Panc1 (cell line): ENCODE results near the gene ATG14. TPM values are rescaled to one million over a fixed set of nuclear protein-coding genes. Genes with fewer than 3 reads are reported as not detected.

ENCODE experiments used
- ATAC-seq: fragments of 200-7000 bp; cut with Tn5 transposase; 2 replicates; pipeline ENCODE4 v1.9.1; 2020; ENCODE audit warnings: mild to moderate bottlenecking, moderate library complexity
- BruUV-seq: library from RNA; stranded (reverse); fragments of 400-500 nt; replicated peaks from 2 replicates; lab custom pipeline; 2021; lab: Mats Ljungman, UMichigan
- CTCF ChIA-PET: fragments of 300-600 bp; sonication (Branson Sonifier 250); formaldehyde crosslinking; loops from one replicate; lab custom pipeline; 2022; ENCODE audit warnings: antibody characterized with exemption; lab: Charles Lee
- POLR2A ChIA-PET: fragments of 300-600 bp; sonication (Branson Sonifier 250); formaldehyde crosslinking; loops from one replicate; lab custom pipeline; 2022; ENCODE audit warnings: antibody characterized with exemption; lab: Charles Lee
- DNase-seq: peaks from one replicate; pipeline ENCODE4 v3.0.0-alpha.2; 2010; ENCODE audit warnings: low read depth, low spot score
- H3K27ac ChIP-seq: 2 replicates; pipeline ENCODE4 v1.5.1; 2011; ENCODE audit warnings: mild to moderate bottlenecking, low read length, inconsistent platforms
- H3K27me3 ChIP-seq: fragments of 200-500 bp; sonication (Bioruptor generic); 2 replicates; pipeline ENCODE4 v1.6.0; 2014; ENCODE audit warnings: low read length, inconsistent platforms; ENCODE audit not compliant: control insufficient read depth, insufficient read depth
- H3K36me3 ChIP-seq: fragments of 200-500 bp; sonication (Bioruptor generic); 2 replicates; pipeline ENCODE4 v1.5.1; 2014; ENCODE audit warnings: inconsistent platforms, mild to moderate bottlenecking, low read length, moderate library complexity; ENCODE audit not compliant: control insufficient read depth, insufficient read depth
- H3K4me1 ChIP-seq: 2 replicates; pipeline ENCODE4 v1.5.1; 2011; ENCODE audit warnings: inconsistent platforms, mild to moderate bottlenecking, low read length, moderate library complexity; ENCODE audit not compliant: control insufficient read depth, insufficient read depth
- H3K4me3 ChIP-seq, 2 experiments: 2 replicates each; pipeline ENCODE4 v1.5.1; 2011 to 2012; ENCODE audit warnings: low read depth in 2 of 2, low read length in 2 of 2, mild to moderate bottlenecking in 2 of 2, inconsistent platforms in 1 of 2, moderate library complexity in 1 of 2
- H3K9me3 ChIP-seq: fragments of 200-500 bp; sonication (Bioruptor generic); 2 replicates; pipeline ENCODE4 v1.5.1; 2014; ENCODE audit warnings: low read depth, mild to moderate bottlenecking, inconsistent platforms, low read length, moderate library complexity; ENCODE audit not compliant: control insufficient read depth, insufficient read depth
- CTCF ChIP-seq: fragments of 450-650 bp; IDR thresholded peaks from 2 replicates; pipeline ENCODE4 v1.5.1; 2017; ENCODE audit warnings: mild to moderate bottlenecking
- POLR2AphosphoS5 ChIP-seq: IDR thresholded peaks from 2 replicates; pipeline ENCODE4 v1.6.1; 2012; ENCODE audit warnings: mild to moderate bottlenecking, low read depth, low read length, moderate library complexity
- REST ChIP-seq, 2 experiments: IDR thresholded peaks; 2 replicates each; pipeline ENCODE4 v1.6.1; 2011 to 2012; ENCODE audit warnings: low read depth in 2 of 2, control low read depth in 1 of 2, low read length in 1 of 2, mild to moderate bottlenecking in 1 of 2, moderate library complexity in 1 of 2; ENCODE audit not compliant: insufficient read depth in 1 of 2
- SIN3A ChIP-seq: IDR thresholded peaks from 2 replicates; pipeline ENCODE4 v1.6.1; 2012; ENCODE audit warnings: low read depth, mild to moderate bottlenecking, low read length, moderate library complexity, borderline replicate concordance; ENCODE audit not compliant: insufficient read depth
- TCF7L2 ChIP-seq: IDR thresholded peaks from 2 replicates; pipeline ENCODE4 v1.6.1; 2011; ENCODE audit warnings: mild to moderate bottlenecking, low read depth, low read length, inconsistent platforms
- in situ Hi-C: cut with HindIII; loops from 2 replicates; pipeline ENCODE4 v1.10.0; 2016; ENCODE audit warnings: low sequenced_read_pairs, low pct_unique_long_range_greater_than_20kb
- intact Hi-C: fragments of 100-400 bp; cut with micrococcal nuclease; formaldehyde crosslinking; loops from one replicate; pipeline ENCODE4 v1.10.0; 2022; ENCODE audit not compliant: unreplicated experiment
- total RNA-seq: library from RNA; stranded (reverse); gene quantifications from one replicate; pipeline ENCODE4 v1.2.1, GENCODE V29; 2021; ENCODE audit not compliant: unreplicated experiment

The ATG14 gene
- total RNA-seq, 1 experiment from 2014 or later: 7.1 TPM

GRCh38 chr14:55388160-55388559 lies 23.5 kb downstream of the ATG14 start:
- CTCF ChIA-PET: no interaction called here
- DNase-seq (no peak), ATAC-seq (no peak)

GRCh38 chr14:55387121-55387520 lies 24.5 kb downstream of the ATG14 start:
- CTCF ChIA-PET: no interaction called here
- H3K36me3 ChIP-seq: no peaks in the 10 kb centered on the region; the same call in 1 of the 2 replicates
- POLR2A ChIA-PET: no interaction called here
- H3K9me3 ChIP-seq: no peaks in the 10 kb centered on the region
- no peak overlapping the region for H3K4me3 ChIP-seq
- ATAC-seq (no peak), DNase-seq (no peak)
- no peak overlapping the region for H3K27ac ChIP-seq
- TF ChIP-seq CTCF (no peak), REST (IDR thresholded peaks at IDR 0.05; ENCODE audit: insufficient read depth in 1 of 2, low read depth in 2 of 2, low read length in 1 of 2) (no peak), POLR2AphosphoS5 (no peak), SIN3A (no peak), TCF7L2 (no peak)
- H3K4me1 ChIP-seq: no peaks in the 10 kb centered on the region; the same call in 1 of the 2 replicates
- in situ Hi-C loops (no loop called here), intact Hi-C loops (no loop called here)
- H3K27me3 ChIP-seq: no peaks in the 10 kb centered on the region
- BruUV-seq: no TSS peak

More at GRCh38 chr14:55388160-55388559, 23.5 kb downstream of the ATG14 start:
- no peak overlapping the region for H3K4me3 ChIP-seq
- H3K9me3 ChIP-seq: no peaks in the 10 kb centered on the region
- in situ Hi-C loops (no loop called here), intact Hi-C loops (no loop called here)
- BruUV-seq: no TSS peak
- TF ChIP-seq CTCF: no peak
- POLR2A ChIA-PET: no interaction called here
- H3K27ac ChIP-seq: no peak overlapping the region
- H3K27me3 ChIP-seq: no peaks in the 10 kb centered on the region
- no peaks in the 10 kb centered on the region; the same call in 1 of the 2 replicates for H3K36me3 ChIP-seq
- H3K4me1 ChIP-seq: no peaks in the 10 kb centered on the region
